Measurements from ENCODE around the gene BRD3OS.

DNA sequence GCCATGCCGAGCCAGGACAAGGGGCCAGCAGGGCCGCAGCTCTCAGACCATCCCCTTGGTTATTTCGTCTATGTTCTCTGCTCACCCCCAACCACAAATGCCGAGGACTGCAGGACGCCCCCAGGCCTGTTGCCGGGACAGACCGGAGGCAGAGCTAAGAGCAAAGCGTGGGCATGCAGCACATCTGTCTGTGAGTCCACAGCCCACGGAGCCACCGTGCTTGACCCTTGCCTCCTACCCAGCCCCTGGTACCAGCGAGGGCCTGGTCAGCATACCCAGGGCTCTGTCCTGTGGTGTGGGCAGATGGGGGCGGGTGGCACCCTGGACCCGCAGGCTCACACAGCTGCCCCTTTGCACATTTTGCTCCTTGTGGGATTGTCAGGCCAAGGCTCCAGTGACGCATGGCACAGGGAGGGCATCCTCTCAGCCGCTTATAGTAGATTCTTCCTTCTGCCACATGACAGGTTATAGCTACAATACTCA, 37.8 kb downstream of the BRD3OS start:
- TF ChIP-seq CTCF (IDR thresholded peaks at IDR 0.05) (no peak), EP300 (IDR thresholded peaks at IDR 0.05) (no peak)

Measured in gastroesophageal sphincter (tissue), 3 donors.